Occipital lobe (tissue), 2 donors: ENCODE data around the gene ATP6V1E1. TPM values are rescaled to one million over a fixed set of nuclear protein-coding genes. Genes with fewer than 3 reads are reported as not detected.
"Not testable (repeated sequence)": the region's sequence is repeated elsewhere in the genome, so short reads cannot be mapped to it uniquely, and the experiment has no call there.

Experiments
- DNase-seq: peaks from one replicate; lab custom pipeline; 2025; lab: John Stamatoyannopoulos, UW
- total RNA-seq: library from RNA; depleted of rRNA; stranded (reverse); fragments of >200 nt; gene quantifications from one replicate; pipeline ENCODE4 v1.2.3, GENCODE V29; 2014

ATP6V1E1 gene
- total RNA-seq, 1 donor from 2014 or later: 98.1 TPM

DNA sequence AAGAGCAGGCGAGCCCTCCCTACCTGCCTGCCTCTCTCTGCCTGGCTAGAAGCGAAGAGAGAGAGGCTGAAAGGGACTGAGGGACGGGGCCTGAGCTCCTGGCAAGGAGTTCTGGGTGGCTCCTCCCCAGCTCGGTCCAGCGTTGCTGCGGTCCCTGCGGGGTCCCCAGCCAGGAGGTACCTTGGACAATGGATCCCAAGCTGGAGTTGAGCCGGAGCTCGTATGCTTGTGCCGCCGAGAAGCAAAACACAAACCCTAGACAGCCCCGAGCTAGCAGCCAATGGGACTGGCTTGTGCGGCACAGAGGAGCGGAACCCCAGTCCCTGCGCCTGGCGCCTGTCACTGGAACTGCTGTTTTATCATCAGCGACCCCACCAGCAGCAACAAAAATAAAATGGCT lies 46.9 kb downstream of the ATP6V1E1 start:
- DNase-seq: no peak

DNA sequence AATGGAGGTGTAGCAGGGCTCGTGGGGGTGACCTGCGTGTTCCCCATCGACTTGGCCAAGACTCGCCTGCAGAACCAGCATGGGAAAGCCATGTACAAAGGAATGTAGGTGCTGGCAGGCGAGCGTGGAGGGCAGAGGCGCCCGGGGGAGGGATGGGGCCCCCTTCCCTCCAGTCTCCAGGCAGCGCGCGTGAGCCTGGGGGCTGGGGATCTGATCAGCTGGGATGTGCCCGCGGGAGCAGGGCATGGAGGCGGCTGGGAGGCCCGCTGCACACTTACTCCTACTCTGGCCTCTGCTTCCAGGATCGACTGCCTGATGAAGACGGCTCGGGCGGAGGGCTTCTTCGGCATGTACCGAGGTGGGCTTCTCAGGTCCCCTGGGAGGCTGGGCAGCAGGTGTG lies 47.5 kb downstream of the ATP6V1E1 start:
- no peak for DNase-seq

DNA sequence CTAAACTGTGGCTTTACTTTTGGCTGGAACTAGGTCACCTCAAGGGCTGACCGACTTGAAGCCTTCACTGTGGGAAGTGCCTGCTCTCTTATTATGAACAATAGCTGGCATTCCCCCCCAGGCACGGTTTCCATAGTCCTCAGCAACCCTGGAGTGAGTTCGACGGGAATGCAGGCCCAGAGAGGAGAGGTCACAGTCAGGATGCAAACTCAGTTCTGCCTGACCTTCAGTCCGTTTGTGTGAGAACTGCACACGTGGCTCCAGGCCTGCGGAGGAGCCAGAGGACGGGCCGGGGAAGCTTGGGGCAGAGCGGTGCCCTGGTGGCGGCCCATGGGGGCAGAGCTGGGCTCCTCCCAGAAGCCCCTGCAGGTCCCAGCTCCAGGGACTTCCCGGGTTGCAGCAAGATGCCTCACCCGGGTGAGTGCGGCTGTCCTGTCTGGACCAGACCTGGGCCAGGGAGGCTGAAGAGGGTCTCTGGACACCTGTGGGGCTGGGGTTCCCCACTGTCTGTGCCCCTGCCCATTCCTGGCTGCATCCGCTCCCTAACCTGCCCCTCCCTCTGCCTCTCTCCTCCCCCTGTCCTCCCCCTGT lies 48.0 kb downstream of the ATP6V1E1 start:
- no peak for DNase-seq

DNA sequence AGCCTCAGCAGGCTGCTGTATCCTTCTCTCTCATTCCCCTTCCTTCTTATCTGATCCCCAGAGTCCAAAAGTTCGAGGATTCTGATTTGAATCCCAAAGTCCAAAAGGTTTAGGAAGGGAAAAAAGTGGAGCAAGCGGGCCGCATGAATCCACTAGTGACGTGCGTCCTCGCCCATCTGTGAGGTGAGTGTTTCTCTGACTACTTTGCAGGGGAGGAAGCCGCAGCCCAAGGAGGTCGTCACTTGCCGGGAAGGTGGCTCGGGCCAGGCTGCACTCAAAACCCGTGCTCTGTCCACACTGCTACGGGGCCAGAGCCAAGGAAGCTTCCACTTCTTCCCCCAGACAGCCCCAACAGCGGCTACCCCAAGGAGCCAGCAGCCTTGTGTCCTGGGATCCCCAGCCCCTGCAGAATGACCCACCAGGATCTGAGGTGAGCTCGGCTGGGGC lies 49.0 kb downstream of the ATP6V1E1 start:
- no peak for DNase-seq

DNA sequence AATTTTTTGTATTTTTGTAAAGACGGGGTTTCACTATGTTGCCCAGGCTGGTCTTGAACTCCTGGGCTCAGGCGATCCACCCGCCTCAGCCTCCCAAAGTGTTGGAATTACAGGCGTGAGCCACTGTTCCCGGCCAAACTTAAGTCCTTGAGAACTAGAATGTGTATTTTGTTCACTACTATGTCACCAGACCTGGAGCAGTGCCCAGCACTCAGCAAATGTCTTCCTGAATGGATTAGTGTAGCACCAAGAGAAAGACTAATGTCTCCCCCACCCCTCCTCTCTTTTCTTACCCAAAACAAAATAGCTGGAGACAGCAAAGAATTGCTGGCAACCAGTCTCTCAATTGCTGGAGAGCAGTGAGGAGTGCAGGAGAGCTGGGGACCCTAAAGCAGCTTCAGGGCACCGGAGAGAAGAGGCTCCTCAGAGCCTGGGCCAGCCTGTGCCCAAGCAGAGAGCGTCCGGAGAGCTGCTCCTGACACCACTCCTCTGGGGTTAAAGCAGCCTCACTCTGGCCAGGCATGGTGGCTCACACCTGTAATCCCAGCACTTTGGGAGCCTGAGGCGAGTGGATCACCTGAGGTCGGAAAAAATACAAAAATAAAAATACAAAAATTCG lies 50.3 kb downstream of the ATP6V1E1 start:
- peak; percentile 28 for DNase-seq

DNA sequence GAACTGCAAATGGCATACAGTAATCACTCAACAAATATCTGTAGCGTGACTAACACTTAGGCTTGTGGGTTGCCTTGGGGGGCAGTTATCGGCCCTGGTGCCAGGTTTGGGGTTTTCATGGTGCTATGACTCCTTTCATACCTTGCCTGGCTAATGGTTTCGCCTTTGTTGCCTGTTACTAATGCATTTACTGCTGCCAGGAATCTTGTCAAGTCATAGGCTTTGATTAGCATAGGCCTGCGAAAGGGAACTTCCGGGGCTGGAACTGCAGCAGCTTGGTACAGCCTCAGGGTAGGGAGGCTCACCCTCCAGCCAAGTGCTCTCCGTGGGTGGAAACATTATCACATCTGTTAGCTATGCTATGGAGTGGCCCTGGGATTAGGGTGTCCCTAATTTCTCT lies 52.1 kb downstream of the ATP6V1E1 start:
- DNase-seq: peak; percentile 34

DNA sequence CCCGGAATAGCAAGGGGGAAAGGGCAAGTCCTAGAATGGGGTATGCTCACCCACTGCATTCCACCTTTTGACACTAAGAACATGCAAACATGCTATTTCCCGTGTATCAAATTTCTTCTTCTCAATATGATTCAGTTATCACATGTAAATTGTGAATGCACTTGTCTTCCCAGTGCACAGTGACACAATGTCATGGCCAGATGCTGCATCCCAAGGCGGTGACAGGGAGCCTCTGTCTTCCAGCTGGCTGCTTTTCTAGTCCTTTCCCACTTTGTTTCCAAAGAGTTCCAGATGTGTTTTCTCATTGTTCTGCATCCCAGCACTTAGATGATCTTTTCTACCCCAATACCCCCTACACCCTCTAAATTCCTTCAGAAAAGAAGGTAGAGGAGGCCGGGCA lies 52.9 kb downstream of the ATP6V1E1 start:
- peak; percentile 27 for DNase-seq

DNA sequence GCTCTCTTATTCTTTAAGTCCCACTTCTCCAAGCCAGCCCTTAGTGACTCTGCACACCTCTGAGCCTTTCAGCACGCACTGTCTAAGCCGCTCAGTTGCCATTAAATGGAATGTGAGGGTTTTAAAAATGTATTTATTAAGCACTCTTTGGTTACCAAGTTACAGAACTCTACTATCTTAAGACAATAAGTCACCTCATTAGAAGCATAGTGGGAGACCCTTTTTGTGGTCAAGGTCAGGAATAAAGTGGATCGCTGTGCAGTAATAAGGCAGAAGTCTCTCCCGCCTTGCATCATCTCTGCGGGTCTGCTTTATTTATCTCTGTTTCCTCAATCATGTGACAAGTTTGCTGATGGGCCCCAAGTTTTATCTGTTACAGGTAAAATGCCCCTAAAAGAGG lies 53.4 kb downstream of the ATP6V1E1 start:
- no peak for DNase-seq

DNA sequence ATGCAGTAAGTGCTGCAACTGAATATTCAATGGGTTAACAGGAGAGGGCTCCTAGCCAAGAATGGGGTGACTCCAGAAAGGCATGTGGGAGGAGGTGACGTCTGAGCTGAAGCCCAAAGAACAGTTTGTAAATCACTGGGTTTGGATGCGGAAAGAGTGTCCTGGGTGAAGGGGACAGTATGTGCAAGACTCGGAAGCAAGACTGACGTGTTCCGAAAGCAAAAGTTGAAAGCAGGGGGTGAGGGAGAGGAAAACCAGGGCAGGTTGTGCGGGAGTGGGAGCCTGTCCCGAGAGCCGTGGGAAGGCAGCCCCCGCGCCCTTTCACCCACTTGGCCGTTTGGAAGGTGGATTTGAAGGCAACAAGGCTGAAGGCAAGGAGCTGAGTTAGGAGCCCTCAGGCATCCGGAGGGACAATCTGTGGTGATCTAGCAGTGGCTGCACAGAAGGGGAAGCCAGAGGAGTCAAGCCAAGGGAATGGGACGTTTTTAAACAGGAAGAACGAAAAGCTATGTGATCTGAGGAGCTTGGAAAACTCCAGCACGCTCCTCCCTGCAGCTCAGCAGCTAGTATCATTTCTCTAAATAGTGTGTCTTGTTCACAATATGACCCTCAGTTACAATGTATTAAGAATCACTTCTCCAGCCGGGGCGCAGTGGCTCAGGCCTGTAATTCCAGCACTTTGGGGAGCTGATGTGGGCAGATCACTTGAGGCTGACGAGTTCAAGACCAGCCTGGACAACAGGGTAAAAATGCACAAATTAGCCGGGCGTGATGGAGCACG lies 57.5 kb downstream of the ATP6V1E1 start:
- peak; percentile 79 for DNase-seq

DNA sequence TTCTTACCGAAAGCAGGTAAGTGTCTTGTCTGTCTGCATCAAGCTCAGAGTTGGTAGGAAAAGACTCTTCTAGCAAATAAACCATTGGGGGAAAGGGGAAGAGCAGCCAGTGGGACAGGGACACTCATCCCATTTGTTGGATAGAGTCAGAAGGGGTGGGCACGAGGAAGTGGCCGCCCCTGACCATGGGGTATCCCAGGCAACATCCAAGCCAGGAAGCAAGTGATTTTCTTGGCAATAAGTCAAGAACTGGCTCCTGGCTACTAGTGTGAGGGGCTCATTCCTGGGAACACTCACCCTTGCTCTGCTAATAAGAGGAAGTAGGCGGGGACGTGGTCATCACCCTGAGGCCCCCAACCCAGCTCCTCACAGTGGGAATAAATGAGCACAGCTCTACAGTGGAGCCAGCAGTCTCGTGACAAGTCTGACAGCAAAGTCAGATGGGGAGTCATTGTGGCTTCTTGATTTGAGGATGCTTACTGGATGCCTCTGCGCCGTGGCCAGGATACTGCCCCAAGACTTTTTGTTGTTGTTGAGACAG lies 58.5 kb downstream of the ATP6V1E1 start:
- no peak for DNase-seq

DNA sequence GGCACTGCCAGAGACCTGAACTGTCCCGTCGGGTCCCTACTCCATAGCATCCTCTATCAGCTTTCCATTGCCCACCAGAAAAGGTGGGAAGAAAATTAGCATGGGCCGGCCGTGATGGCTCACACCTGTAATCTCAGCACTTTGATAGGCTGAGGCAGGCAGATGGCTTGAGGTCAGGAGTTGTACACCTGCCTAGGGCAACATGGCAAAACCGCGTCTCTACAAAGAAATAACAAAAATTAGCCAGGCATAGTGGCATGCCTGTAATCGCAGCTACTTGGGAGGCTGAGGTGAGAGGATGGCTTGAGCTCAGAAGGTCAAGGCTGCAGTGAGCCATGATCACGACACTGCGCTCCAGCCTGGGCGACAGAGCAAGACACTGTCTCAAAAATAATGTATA lies 61.8 kb downstream of the ATP6V1E1 start:
- no peak for DNase-seq

DNA sequence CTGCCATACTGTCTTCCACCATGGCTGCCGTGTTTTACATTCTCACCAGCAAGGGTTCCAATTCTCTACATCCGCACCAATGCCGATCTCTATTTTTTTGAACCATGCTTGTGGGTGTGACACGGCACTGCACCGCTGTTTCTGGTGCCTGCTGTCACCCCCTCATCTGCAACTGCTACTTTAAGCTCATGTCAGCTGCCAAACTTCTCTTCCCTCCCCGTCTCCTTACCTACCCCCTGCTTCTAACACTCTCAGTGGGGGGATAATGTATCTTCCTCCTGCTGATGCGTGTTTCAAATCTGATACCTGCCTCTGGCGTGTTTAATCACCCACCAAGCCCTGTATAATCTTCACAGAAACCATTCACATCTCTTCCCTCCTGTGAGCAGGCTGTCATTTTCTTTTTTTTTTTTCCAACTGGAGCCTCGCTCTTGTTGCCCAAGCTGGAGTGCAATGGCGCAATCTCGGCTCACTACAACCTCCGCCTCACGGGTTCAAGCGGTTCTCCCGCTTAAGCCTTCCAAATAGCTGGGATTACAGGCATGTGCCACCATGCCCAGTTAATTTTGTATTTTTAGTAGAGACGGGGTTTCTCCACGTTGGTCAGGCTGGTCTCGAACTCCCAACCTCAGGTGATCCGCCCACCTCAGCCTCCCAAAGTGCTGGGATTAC lies 62.4 kb downstream of the ATP6V1E1 start:
- not testable (repeated sequence) for DNase-seq

DNA sequence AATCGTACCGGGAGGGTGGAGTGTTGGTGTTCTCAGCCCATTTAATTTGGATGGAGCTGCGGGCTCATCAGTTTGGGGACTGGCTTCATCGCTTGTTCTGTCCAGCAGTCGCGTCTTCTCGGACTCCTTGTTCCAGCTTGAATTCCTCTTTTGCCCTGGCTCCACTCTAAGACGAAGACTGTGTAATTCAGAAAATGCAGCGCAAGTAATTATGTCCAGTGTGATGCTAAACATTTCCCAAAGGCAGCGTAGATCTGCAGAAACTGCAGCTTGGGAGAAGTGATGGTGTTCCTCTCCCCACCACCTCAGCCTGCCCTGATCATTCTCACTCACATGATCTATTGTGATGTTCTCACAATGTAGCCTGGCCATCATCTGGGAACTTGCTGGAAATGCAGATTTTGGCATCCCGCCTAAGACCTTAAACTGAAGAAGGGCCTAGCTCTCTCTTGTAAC lies 64.6 kb downstream of the ATP6V1E1 start:
- DNase-seq: peak; percentile 57

DNA sequence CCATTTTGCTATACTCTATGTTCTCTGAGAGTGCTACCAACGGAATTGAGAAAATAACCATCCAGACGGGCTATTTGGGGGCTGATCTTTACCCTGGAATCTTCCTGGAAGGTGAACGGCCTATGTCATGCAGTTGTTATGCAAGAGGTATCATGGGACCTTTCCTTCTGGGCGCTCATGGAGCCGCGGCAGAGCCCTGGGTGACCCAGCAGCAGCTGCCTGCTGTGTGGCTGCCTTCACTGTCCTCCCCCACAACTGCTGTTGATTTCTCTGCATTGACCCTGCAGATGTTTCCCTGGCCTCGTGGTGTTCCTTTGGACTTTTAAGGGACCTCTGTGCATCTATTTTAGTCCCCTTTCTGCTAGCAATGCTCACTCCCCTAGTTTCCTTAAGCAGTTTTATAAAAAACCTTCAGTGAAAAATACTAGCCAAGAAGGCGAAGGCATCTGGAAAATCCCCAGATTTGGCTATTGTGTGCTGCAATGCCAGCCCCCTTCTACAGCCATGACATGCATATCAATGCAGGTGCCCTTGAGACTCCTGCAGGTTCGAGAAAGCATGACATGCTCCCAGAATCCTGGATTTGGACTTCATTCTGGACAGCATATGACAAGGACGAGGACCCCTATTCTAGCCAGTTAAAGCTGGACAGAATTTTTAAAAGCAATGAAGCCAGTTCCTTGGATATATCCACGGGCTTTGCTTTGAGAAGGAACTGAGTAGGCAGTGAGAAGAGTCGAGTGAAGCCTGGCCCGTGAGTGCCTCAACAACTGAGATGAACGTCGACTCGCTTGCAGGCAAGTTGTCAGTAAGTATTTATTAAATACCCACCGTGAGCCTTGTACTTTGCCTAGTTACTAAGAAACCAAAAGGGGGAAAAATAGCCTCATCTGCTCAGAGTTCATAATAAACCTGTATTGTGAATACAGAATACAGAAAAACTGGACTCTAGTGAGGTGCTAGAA lies 65.4 kb downstream of the ATP6V1E1 start, which contains the start of gene SLC25A18:
Gene SLC25A18, plus strand, starts transcription at position 593 of the 965 bp plus-strand sequence. CDS start 16,447 bp downstream, outside the sequence.
- DNase-seq: peak; percentile 67

DNA sequence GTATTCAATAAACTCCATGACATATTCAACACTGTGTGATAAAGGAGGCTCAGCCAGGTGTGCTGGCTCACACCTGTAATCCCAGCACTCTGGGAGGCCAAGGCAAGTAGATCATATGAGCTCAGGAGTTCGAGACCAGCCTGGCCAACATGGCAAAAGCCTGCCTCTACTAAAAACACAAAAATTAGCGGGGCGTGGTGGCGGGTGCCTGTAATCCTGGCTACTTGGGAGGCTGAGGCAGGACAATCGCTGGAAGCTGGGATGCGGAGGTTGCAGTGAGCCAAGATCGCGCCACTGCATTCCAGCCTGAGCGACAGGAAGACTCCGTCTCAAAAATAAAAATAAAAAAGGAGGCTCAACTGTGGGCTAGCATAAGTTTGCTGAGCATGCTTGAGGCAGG lies 69.4 kb downstream of the ATP6V1E1 start:
- DNase-seq: no peak

DNA sequence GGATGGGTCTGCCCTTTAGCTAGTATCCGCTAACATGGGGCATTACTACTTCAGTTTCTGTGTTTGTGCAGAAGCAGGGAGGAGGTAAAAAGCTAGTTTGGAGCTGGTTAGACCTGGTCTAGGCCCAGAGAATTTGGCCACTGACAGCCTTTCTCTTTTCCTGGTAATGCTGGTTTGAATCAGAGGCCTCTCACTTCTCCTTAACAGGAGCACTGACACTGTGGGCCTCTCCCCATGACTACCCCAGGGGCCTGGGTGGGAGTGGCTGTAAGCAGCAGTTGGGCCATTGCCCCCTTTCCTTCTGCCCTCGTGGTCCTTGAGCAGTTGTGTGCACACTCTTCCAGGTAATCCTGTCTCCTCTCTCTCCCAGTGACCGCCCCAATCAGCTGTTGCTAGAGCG lies 73.7 kb downstream of the ATP6V1E1 start:
- no peak for DNase-seq

DNA sequence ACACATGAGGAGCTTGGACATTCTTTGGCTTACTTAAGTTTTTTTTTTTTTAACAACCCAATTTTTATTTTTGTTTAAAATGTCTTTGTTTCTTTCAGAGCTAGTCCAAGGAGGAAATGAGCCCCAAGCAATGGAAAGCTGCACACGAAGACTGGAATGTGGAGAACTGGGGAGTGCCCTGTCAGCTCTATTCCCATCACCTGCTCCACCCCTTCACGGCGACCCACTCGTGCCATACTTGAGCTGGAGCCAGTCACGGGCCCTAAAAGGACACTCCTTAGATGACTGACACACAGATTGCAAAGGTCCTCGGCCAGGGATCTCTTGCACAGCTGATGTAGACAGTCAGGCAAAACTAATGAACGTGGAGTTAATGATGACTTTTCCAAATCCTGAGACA lies 75.8 kb downstream of the ATP6V1E1 start:
- no peak for DNase-seq

DNA sequence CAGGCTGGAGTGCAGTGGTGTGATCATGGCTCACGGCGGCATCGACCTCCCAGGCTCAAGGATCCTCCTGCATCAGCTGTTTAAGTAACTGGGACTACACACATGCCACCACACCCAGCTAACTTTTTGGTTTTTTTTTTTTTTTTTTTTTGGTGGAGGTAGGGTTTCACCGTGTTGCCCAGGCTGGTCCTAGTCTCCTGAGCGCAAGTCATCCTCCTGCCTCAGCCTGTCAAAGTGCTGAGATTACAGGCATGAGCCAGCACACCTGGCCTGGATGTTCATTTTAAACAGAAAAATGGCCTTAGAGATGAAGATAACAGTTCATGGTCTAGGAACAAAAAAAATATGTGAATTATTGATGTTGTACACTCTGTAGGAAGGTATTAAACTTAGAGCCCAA lies 78.9 kb downstream of the ATP6V1E1 start:
- no peak for DNase-seq

DNA sequence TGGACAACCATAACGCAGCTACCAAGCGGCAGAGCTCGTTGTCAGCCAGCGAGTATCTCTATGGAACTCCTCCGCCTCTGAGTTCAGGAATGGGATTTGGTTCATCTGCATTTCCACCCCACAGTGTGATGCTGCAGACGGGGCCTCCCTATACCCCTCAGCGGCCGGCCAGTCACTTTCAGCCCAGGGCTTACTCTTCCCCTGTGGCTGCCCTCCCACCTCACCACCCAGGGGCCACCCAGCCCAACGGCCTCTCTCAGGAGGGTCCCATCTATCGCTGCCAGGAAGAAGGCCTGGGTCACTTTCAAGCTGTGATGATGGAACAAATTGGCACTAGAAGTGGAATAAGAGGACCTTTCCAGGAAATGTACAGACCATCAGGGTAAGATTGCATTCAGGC lies 79.4 kb downstream of the ATP6V1E1 start:
- DNase-seq: no peak

DNA sequence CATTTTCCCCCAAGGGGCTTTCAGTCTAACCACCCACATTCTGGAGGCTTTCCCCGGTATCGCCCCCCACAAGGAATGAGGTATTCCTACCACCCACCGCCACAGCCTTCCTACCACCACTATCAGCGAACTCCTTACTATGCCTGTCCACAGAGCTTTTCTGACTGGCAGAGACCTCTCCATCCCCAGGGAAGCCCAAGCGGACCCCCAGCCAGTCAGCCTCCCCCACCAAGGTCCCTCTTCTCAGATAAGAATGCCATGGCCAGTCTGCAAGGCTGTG lies 79.9 kb downstream of the ATP6V1E1 start:
- no peak for DNase-seq
